DMS114 treated with DMSO at 0.1 percent for 48 hours (cell line): ENCODE results near the gene RYR1.
"Not testable (repeated sequence)": the region's sequence is repeated elsewhere in the genome, so short reads cannot be mapped to it uniquely, and the experiment has no call there.

ENCODE experiments used
- DNase-seq: peaks from one replicate; lab custom pipeline; 2025; ENCODE audit not compliant: unreplicated experiment; lab: John Stamatoyannopoulos, UW

RYR1 gene

GRCh38 chr19:38512277-38512676, 78.8 kb downstream of the RYR1 start:
- DNase-seq = no peak

GRCh38 chr19:38513156-38513555, 79.7 kb downstream of the RYR1 start:
- DNase-seq = not testable (repeated sequence)

- no peak for DNase-seq
Observed at GRCh38 chr19:38513762-38514167, 80.3 kb downstream of the RYR1 start.

GRCh38 chr19:38514812-38515633, 81.5 kb downstream of the RYR1 start:
- peak; percentile 43 for DNase-seq

- DNase-seq = no peak
Observed at GRCh38 chr19:38515896-38516295, 82.4 kb downstream of the RYR1 start.

GRCh38 chr19:38516802-38517201, 83.3 kb downstream of the RYR1 start:
- DNase-seq = no peak

GRCh38 chr19:38517321-38517720, 83.8 kb downstream of the RYR1 start:
- no peak for DNase-seq

- not testable (repeated sequence) for DNase-seq
Observed at GRCh38 chr19:38517980-38518379, 84.5 kb downstream of the RYR1 start.

- no peak for DNase-seq
Observed at GRCh38 chr19:38519168-38519567, 85.7 kb downstream of the RYR1 start.

- DNase-seq = no peak
Observed at GRCh38 chr19:38519988-38520387, 86.5 kb downstream of the RYR1 start.

- no peak for DNase-seq
Observed at GRCh38 chr19:38522915-38523314, 89.4 kb downstream of the RYR1 start.

- no peak for DNase-seq
Observed at GRCh38 chr19:38523319-38523718, 89.8 kb downstream of the RYR1 start.

GRCh38 chr19:38524369-38524768, 90.9 kb downstream of the RYR1 start:
- no peak for DNase-seq

GRCh38 chr19:38524994-38525634, 91.6 kb downstream of the RYR1 start:
- DNase-seq = no peak

- no peak for DNase-seq
Observed at GRCh38 chr19:38526430-38526829, 92.9 kb downstream of the RYR1 start.

GRCh38 chr19:38527466-38528136, 94.1 kb downstream of the RYR1 start:
- no peak for DNase-seq

- DNase-seq = no peak
Observed at GRCh38 chr19:38528213-38528755, 94.8 kb downstream of the RYR1 start.

GRCh38 chr19:38528931-38529330, 95.4 kb downstream of the RYR1 start:
- DNase-seq = no peak

GRCh38 chr19:38531515-38531914, 98.0 kb downstream of the RYR1 start:
- DNase-seq = no peak

- DNase-seq = no peak
Observed at GRCh38 chr19:38532939-38533338, 99.4 kb downstream of the RYR1 start.

- no peak for DNase-seq
Observed at GRCh38 chr19:38534574-38534973, 101.1 kb downstream of the RYR1 start.

GRCh38 chr19:38535212-38535611, 101.7 kb downstream of the RYR1 start:
- DNase-seq = no peak
